ENCODE data around the gene GADL1. TPM values are rescaled to one million over a fixed set of nuclear protein-coding genes. Genes with fewer than 3 reads are reported as not detected.

GADL1 gene
- total RNA-seq, 2 donors from 2014 or later: not detected

DNA sequence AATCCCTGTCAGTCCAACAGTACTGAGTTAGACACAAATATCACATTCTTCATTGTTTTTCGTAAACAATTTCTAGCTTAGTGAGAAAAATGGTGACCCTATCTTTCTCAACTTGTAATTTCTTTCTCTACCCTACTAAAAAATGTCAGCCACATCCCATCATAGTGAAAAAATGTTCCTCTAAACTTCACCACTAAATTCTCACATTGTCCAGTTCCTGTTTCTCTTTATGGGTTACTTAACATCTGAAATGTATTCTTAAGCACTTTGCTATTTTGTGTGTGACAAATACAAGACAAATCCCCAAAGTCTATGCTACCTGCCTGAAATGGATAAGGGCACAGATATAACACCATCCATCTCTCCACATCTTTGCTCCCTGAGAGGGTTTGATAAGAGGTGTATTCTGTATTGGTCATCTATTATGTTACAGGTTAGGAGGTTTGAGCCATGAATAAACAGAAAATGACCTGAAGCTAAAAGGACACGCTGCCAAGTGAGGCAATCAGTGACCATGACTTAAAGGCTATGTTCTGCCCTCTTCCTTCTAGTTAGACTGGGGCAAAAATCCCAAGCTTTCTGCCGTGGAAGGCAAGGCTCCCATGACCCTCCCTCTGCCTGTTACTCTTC, 118.2 kb downstream of the GADL1 start:
- Mint-ChIP-seq H3K36me3 (no peaks in the 10 kb centered on the region), H3K4me3 (peak overlapping the region; percentile 2), H3K9me3 (no peaks in the 10 kb centered on the region), H3K27me3 (peaks cover 2 to 10% of the 10 kb centered on the region in 2 donors), H3K27ac (no peak overlapping the region), H3K4me1 (ENCODE audit: low read depth in 2 of 2) (peaks cover 16 to 18% of the 10 kb centered on the region in 2 donors)
- no peak for DNase-seq (ENCODE audit: low spot score)
- peak in 1 of 2 donors; percentile 59 for ATAC-seq

DNA sequence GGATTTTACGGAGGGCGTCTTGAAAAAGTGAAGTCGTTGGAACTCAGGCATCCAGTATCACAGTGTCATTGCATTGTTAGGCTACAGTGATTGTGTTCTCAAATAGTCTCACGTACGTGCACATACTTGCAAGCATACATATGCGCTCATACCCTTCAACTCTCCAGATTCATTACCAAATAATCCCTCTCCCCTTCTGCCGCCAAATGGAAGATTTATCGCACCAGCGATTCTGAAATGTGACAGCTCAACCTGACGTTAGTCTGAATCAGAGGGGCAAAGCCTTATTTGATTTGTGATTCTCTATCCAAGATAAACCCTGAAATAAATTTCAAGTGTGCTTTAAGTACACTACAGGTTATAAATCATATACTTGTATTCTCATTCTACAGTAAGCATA, 119.4 kb downstream of the GADL1 start:
- ATAC-seq (no peak), DNase-seq (ENCODE audit: low spot score) (no peak)
- no peak overlapping the region for H3K4me3 Mint-ChIP-seq
- H3K36me3 Mint-ChIP-seq: no peaks in the 10 kb centered on the region
- no peaks in the 10 kb centered on the region for H3K9me3 Mint-ChIP-seq
- peaks cover 0 to 10% of the 10 kb centered on the region in 2 donors for H3K27me3 Mint-ChIP-seq
- no peak overlapping the region for H3K27ac Mint-ChIP-seq
- H3K4me1 Mint-ChIP-seq (ENCODE audit: low read depth in 2 of 2): peaks cover 16 to 18% of the 10 kb centered on the region in 2 donors

DNA sequence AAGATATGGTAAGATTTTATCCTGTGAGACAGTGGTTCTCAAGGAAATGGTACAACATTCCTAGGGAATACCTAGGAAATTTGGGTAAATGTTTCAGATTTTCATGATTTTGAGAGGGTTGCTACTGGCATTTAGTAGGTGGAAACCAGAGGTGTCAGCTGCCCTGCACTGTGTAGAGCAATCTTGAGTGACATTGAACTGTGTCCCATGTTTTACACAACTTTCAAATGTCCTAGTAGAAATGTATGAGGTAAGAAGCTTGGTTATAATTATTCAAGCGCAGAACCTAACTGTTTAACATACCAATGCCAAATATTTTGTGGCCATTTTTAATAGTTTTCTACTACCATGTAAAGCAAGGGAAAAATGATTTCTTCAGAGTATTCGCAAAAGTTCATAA, 120.4 kb downstream of the GADL1 start:
- Mint-ChIP-seq H3K27me3 (peaks cover 0 to 10% of the 10 kb centered on the region in 2 donors), H3K36me3 (no peaks in the 10 kb centered on the region), H3K4me1 (ENCODE audit: low read depth in 2 of 2) (peaks cover 16 to 18% of the 10 kb centered on the region in 2 donors), H3K27ac (no peak overlapping the region), H3K4me3 (no peak overlapping the region), H3K9me3 (no peaks in the 10 kb centered on the region)
- no peak for DNase-seq (ENCODE audit: low spot score)
- ATAC-seq: no peak

- H3K4me1 Mint-ChIP-seq (ENCODE audit: low read depth in 2 of 2): peaks cover 4 to 5% of the 10 kb centered on the region in 2 donors
- no peak for ATAC-seq
Measured at GRCh38 chr3:30770387-30770786, 124.1 kb downstream of the GADL1 start.

GRCh38 chr3:30768703-30769550, 125.5 kb downstream of the GADL1 start:
- no peak overlapping the region for H3K27ac Mint-ChIP-seq
- peak; percentile 80 for DNase-seq (ENCODE audit: low spot score)
- H3K36me3 Mint-ChIP-seq: no peaks in the 10 kb centered on the region
- H3K9me3 Mint-ChIP-seq: no peaks in the 10 kb centered on the region
- H3K4me3 Mint-ChIP-seq: no peak overlapping the region
- no peak for ATAC-seq
- H3K27me3 Mint-ChIP-seq: peaks cover 4 to 17% of the 10 kb centered on the region in 2 donors
- no peaks in the 10 kb centered on the region for H3K4me1 Mint-ChIP-seq (ENCODE audit: low read depth in 2 of 2)

More at GRCh38 chr3:30770387-30770786, 124.1 kb downstream of the GADL1 start:
- Mint-ChIP-seq H3K4me3 (no peak overlapping the region), H3K36me3 (no peaks in the 10 kb centered on the region), H3K27me3 (peaks cover 4 to 17% of the 10 kb centered on the region in 2 donors), H3K27ac (no peak overlapping the region), H3K9me3 (no peaks in the 10 kb centered on the region)
- DNase-seq (ENCODE audit: low spot score): no peak

DNA sequence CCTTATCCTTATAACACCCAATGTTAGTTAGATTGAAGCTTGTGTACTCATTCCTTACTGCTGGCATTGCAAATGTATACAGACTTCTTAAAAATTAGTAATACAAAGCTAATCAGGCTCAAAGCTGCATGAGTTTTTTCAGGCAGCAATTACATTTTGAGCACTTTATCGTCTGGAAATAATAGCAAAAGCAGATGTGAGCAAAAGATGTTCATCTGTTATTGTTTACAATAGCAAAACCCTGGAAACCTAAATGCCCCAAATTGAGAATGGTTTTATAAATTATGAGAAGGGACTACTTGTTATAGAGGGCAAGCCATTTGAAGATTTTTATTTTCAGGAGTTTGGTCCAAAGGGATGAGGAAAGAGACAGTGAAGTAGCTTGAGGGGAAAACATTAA, 126.4 kb downstream of the GADL1 start:
- ATAC-seq (no peak), DNase-seq (ENCODE audit: low spot score) (no peak)
- Mint-ChIP-seq H3K4me1 (ENCODE audit: low read depth in 2 of 2) (no peaks in the 10 kb centered on the region), H3K4me3 (no peak overlapping the region), H3K27ac (no peak overlapping the region), H3K36me3 (no peaks in the 10 kb centered on the region), H3K9me3 (no peaks in the 10 kb centered on the region), H3K27me3 (peaks cover 4 to 16% of the 10 kb centered on the region in 2 donors)

- Mint-ChIP-seq H3K36me3 (no peaks in the 10 kb centered on the region), H3K9me3 (no peaks in the 10 kb centered on the region), H3K27me3 (peaks cover 6 to 7% of the 10 kb centered on the region in 2 donors), H3K4me1 (ENCODE audit: low read depth in 2 of 2) (no peaks in the 10 kb centered on the region), H3K27ac (no peak overlapping the region), H3K4me3 (no peak overlapping the region)
- DNase-seq (ENCODE audit: low spot score) (no peak), ATAC-seq (no peak)
Measured at GRCh38 chr3:30766522-30766921, 127.9 kb downstream of the GADL1 start.

- Mint-ChIP-seq H3K27ac (no peak overlapping the region), H3K9me3 (no peaks in the 10 kb centered on the region), H3K4me3 (no peak overlapping the region), H3K4me1 (ENCODE audit: low read depth in 2 of 2) (no peaks in the 10 kb centered on the region), H3K27me3 (peaks cover 6 to 16% of the 10 kb centered on the region in 2 donors), H3K36me3 (no peaks in the 10 kb centered on the region)
- ATAC-seq (no peak), DNase-seq (ENCODE audit: low spot score) (no peak)
Measured at GRCh38 chr3:30764891-30765290, 129.6 kb downstream of the GADL1 start.

DNA sequence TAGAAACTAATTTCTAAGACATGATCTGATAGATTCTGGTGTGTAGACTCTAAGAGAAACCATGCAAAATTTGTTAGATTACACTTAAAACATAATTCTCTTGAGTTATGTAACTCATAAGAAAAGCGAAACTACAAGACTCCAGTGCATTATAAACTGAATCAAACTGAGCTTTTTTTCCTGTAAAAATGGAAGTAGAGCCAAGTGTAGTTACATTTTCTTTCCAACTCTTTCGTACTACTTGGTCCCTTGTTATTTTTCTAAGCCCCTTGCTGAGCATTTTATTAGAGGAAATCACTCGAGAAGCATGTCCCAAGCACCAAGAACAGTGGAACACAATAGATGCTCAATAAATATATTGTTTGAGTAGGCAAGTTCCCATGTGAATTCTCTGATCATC, 130.2 kb downstream of the GADL1 start:
- ATAC-seq: no peak
- DNase-seq (ENCODE audit: low spot score): no peak
- Mint-ChIP-seq H3K36me3 (no peaks in the 10 kb centered on the region), H3K27ac (no peak overlapping the region), H3K4me3 (no peak overlapping the region), H3K9me3 (no peaks in the 10 kb centered on the region), H3K27me3 (peaks cover 8 to 16% of the 10 kb centered on the region in 2 donors), H3K4me1 (ENCODE audit: low read depth in 2 of 2) (no peaks in the 10 kb centered on the region)

DNA sequence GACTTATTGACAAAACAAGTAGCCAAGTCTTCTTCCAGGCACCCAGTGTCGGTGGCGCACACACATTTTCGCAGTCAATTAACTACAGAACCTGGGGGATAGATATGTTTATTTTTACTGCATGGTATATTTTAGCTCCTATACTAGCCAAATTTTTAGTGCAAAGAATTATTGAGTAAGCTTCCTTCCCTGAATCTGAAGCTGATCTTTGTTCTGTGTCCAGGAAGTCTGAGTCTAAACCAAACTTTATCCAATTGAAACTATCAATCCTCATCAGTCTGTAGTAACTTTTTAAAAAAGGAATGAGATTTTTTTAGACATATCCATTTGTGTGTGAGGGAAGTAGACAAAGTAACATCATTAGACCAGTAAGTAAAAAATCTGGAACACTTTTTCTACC, 133.1 kb downstream of the GADL1 start:
- Mint-ChIP-seq H3K9me3 (no peaks in the 10 kb centered on the region), H3K36me3 (no peaks in the 10 kb centered on the region), H3K27ac (no peak overlapping the region), H3K4me3 (no peak overlapping the region), H3K4me1 (ENCODE audit: low read depth in 2 of 2) (no peaks in the 10 kb centered on the region), H3K27me3 (peaks cover 12 to 18% of the 10 kb centered on the region in 2 donors)
- no peak for ATAC-seq
- DNase-seq (ENCODE audit: low spot score): no peak

DNA sequence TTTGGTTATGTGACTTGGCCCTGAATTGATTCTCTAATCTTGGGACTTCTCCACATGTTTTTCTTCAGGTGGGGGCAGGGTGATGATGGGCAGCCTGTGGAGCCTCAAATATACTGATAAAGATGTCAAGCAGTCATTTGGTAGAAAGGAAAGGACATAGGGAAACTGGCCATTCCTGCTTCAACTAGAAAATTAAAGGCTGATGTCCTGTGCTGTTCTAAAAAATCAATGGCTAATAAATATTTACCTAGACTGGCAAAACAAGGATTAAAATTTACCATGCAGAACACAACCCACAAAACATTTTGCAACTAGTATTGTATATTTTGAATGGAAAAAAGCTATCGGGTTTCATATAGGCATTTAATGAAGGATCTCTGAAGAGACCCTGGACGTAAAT, 133.7 kb downstream of the GADL1 start:
- no peaks in the 10 kb centered on the region for H3K9me3 Mint-ChIP-seq
- no peak for DNase-seq (ENCODE audit: low spot score)
- H3K4me1 Mint-ChIP-seq (ENCODE audit: low read depth in 2 of 2): no peaks in the 10 kb centered on the region
- H3K4me3 Mint-ChIP-seq: no peak overlapping the region
- ATAC-seq: no peak
- no peaks in the 10 kb centered on the region for H3K36me3 Mint-ChIP-seq
- H3K27ac Mint-ChIP-seq: no peak overlapping the region
- peaks cover 12 to 16% of the 10 kb centered on the region in 2 donors for H3K27me3 Mint-ChIP-seq

GRCh38 chr3:30760040-30760695, 134.3 kb downstream of the GADL1 start:
- no peak for ATAC-seq
- no peak overlapping the region for H3K4me3 Mint-ChIP-seq

DNA sequence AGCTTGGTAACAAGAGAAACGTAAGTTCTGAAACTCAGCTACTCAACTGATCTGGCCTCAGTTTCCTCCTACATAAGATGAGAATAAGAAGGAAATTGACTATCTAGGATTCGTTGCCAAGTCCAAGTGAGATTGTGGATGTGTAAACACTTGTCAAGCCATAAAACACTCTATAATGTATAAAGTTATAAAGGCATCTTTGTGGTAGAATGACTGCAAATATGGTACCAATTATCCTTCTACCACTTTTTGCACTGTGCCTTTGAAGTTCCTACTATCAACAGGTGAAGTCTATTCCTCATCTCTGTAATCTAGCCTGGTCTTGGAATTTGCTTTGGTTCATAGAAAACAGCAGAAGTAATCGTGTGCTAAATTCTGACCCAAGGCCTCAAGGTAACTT, 138.2 kb downstream of the GADL1 start:
- H3K27me3 Mint-ChIP-seq: peaks cover 9 to 20% of the 10 kb centered on the region in 2 donors
- no peaks in the 10 kb centered on the region for H3K9me3 Mint-ChIP-seq
- H3K27ac Mint-ChIP-seq: no peak overlapping the region
- no peak overlapping the region for H3K4me3 Mint-ChIP-seq
- peaks cover 3 to 14% of the 10 kb centered on the region in 2 donors for H3K4me1 Mint-ChIP-seq (ENCODE audit: low read depth in 2 of 2)
- no peak for DNase-seq (ENCODE audit: low spot score)
- ATAC-seq: no peak
- H3K36me3 Mint-ChIP-seq: no peaks in the 10 kb centered on the region

More at GRCh38 chr3:30760040-30760695, 134.3 kb downstream of the GADL1 start:
- no peak for DNase-seq (ENCODE audit: low spot score)
- H3K36me3 Mint-ChIP-seq: no peaks in the 10 kb centered on the region
- H3K4me1 Mint-ChIP-seq (ENCODE audit: low read depth in 2 of 2): no peaks in the 10 kb centered on the region
- no peak overlapping the region for H3K27ac Mint-ChIP-seq
- H3K27me3 Mint-ChIP-seq: peaks cover 12 to 16% of the 10 kb centered on the region in 2 donors
- H3K9me3 Mint-ChIP-seq: no peaks in the 10 kb centered on the region

- ATAC-seq (no peak), DNase-seq (ENCODE audit: low spot score) (no peak)
- H3K4me1 Mint-ChIP-seq (ENCODE audit: low read depth in 2 of 2): peaks cover 6 to 14% of the 10 kb centered on the region in 2 donors
- H3K9me3 Mint-ChIP-seq: no peaks in the 10 kb centered on the region
- no peak overlapping the region for H3K27ac Mint-ChIP-seq
- no peak overlapping the region for H3K4me3 Mint-ChIP-seq
- H3K27me3 Mint-ChIP-seq: peaks cover 8 to 20% of the 10 kb centered on the region in 2 donors
- no peaks in the 10 kb centered on the region for H3K36me3 Mint-ChIP-seq
Measured at GRCh38 chr3:30754426-30754825, 140.0 kb downstream of the GADL1 start.
